NCI-H128 (cell line): ENCODE results near the gene RASL10A.

ENCODE experiments used
- DNase-seq: peaks from one replicate; lab custom pipeline; 2025; ENCODE audit not compliant: unreplicated experiment; lab: John Stamatoyannopoulos, UW

RASL10A gene

DNA sequence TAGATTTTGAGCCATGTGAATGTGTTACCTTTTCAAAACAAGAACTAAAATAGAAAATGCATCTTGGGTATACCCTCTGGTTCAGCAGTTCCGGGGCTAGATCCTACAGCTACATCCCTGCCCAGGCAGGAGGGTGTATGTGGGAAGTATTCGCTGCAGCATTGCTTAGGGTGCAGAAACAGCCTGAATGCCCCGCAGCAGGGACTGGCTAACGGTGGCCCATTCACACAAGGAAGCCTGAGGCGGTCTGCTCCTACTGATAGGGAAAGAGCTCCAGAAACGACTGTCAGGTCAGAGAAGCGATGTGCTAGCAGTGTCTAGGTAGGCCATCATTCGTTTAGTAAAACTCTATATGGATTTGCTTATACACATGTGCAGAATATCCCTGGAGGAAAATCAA lies 9.9 kb upstream of the RASL10A start:
- no peak for DNase-seq

GRCh38 chr22:29323641-29324040 lies 8.1 kb upstream of the RASL10A start:
- no peak for DNase-seq

GRCh38 chr22:29320546-29320945 lies 5.0 kb upstream of the RASL10A start:
- DNase-seq: no peak

GRCh38 chr22:29319072-29319471 lies 3.6 kb upstream of the RASL10A start:
- DNase-seq: no peak

DNA sequence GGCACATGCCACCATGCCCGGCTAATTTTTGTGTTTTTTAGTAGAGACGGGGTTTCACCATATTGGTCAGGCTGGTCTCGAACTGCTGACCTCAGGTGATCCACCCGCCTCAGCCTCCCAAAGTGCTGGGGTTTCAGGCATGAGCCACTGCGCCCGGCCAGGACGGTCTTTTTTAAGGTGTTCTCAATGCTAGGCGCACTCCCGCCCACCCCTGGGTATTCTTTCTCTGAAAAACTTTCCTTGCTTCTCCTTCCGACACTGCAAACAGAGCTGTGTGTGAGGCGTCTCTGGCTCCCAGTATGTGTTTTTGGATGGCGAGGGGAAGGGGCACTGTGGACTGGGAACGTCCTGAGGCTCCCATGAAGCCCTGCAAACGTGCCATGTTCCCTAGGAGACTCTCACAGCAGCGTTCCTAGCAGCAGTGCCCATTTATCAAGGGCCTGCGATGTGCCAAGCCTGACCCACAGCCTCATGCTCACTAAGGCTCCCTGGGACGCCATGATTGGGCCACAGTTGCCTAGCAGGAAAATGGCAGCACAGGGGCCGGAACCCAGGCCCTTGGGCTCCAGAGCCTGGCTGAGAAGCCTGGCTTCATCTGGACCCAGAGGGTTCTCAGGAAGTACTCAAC lies 2.4 kb upstream of the RASL10A start:
- DNase-seq: no peak

- no peak for DNase-seq
These were observed 788 bp upstream of the RASL10A start for GRCh38 chr22:29316141-29316828.

DNA sequence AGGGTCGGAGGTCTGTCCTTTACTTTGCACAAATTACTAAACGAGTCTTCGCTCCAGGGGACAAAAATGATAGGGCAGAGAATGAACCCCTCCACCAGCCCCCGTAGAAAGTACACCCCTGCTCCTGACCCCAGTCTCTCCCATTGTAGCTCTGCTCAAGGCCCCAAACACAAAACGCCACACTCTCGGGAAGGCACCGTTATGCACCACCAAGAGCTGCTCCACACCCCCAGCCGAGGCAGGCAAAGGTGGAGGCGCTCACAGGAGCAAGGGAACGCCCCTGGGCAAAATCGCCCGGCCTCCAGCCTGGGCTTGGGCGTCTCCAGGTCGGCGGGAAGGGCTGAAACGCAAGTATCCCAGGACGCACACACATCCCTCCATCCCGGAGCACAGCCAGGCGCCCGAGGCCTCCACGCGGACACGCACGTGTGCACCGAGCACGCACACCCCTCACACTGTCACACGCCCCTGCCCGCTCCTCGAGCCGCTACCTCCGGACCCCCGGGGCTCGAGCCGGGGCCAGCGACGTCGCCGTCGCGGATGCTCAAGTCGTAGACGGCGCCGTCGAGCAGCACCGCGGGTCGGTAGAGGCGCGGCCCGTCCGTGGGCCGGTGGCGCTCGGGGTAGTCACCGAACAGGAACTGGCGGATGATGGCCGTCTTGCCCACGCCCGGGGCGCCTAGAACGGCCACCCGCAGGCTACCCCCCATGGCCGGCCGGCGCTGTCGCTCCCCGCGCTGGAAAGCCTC lies 786 bp downstream of the RASL10A start:
- DNase-seq: no peak

DNA sequence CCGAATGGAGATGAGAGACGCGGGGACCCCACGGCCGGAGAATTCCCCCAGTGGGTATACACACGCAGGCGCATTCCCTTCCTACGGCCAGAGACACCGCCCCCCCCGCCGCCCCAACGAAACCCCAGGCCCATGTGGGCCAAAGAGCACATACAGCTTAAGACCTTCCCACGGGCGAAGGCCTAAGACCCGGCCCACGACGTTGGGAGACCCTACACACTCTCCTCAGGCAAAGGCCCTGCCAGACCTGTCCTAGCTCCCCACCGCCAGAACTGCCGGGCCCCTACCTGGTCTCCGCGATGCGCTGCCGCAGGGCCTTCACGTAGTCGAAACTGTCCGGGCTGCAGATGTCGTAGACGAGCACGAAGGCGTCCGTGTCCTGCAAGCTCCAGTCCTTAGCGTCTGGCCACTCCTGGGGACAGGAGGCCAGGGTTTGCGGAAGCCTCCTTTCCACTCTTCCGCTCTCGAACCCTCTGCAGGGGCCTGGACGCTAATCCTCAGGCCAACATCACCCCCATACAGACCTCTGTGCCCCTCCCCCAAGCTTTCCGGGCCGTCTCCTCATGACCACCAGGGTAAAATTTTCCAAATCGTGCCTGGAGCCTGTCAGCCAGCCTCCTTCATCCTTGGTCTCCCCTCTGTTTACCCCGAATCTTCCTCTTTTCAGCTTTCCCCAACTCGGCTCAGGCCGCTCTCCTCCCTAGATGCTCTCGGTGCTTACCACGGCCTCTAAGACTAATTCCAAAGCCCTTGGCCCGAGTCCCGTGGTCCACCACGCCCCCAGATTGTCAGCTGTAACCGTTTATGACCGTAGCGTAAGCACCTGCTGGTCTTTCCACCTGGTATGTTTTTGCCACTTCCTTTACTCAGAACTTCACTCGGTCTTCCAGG lies 1.7 kb downstream of the RASL10A start:
- no peak for DNase-seq

- DNase-seq: no peak
These were observed 2.3 kb downstream of the RASL10A start for GRCh38 chr22:29313126-29313575.

- DNase-seq: no peak
These were observed 3.0 kb downstream of the RASL10A start for GRCh38 chr22:29312218-29313125.

DNA sequence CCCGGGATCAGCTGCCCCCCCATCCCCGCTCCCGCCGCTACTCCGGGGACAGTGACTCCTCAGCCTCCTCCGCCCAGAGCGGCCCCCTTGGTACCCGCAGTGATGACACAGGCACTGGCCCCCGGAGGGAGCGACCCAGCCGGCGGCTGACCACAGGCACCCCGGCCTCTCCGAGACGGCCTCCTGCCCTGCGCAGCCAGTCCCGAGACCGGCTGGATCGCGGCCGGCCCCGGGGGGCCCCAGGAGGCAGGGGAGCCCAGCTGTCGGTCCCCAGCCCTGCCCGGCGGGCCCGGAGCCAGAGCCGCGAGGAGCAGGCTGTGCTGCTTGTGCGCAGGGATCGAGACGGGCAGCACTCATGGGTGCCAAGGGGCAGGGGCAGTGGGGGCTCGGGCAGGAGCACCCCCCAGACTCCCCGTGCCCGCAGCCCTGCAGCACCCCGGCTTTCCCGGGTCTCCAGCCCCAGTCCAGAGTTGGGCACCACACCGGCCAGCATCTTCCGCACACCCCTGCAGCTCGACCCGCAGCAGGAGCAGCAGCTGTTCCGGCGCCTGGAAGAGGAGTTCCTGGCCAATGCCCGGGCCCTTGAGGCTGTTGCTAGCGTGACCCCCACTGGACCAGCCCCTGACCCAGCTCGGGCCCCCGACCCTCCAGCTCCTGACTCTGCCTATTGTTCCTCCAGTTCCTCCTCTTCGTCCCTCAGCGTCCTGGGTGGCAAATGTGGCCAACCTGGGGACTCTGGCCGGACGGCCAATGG lies 3.9 kb downstream of the RASL10A start:
- no peak for DNase-seq

GRCh38 chr22:29310863-29311339 lies 4.6 kb downstream of the RASL10A start:
- DNase-seq: no peak

DNA sequence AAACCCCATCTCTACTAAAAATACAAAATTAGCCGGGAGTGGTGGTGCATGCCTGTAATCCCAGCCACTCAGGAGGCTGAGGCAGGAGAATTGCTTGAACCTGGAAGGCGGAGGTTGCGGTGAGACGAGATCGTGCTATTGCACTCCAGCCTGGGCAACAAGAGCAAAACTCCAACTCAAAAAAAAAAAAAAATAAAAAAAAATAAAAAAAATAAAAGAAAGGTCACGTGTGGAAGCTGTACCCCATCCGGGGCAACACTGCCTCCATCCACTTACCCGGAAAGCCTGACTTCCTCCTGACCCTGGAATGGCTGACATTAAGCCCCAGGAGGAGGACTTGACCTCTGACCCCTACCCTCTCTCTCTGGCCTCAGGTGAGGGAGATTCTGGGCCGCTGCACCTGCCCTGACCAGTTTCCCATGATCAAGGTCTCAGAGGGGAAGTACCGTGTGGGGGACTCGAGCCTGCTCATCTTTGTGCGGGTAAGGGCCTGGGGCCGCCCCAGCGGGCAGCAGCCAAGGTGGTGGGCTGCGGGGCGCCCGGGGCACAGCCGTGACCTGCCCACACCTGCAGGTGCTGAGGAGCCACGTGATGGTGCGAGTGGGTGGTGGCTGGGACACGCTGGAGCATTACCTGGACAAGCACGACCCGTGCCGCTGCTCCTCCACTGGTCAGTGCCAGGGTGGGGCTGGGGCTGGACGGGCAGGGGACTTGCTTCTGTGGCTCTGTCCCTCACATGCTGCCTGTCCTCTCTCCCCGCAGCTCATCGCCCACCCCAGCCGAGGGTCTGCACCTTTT lies 5.2 kb downstream of the RASL10A start:
- DNase-seq: no peak

DNA sequence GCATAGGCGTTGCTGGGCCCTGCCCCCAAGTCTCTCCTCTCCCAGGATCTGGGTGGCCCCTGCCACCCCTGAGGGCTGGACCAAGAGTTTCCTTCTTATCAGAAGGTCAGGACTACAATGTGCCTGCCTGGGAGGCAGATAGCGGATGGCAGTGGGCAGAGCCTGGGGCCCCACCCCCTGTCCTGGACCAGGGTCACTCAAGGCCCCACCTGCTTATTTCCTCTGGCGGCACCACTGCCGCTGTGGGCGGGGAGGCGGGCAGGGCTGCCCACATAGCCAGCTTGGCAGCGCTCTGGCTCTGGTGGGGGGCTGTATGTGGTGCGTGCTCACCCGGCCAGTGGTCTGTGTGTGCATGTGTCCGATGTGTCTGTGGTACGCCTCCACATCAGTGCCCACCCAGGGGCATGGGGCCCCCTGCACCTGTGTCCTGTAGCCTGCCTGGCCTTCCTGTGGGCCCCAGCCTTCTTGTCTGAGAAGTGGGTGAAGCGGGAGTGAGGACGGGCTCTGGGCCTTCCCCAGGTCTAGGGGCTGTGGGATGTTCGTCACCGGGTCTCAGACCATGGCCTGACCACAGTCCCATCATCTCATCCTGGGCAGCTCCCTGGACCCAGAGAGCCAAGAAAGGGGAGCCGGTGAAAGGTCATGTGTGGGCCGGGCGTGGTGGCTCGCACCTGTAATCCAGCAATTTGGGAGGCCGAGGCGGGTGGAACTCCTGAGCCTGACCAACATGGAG lies 6.0 kb downstream of the RASL10A start:
- DNase-seq: no peak

GRCh38 chr22:29308791-29309262 lies 6.7 kb downstream of the RASL10A start:
- no peak for DNase-seq

GRCh38 chr22:29308148-29308790 lies 7.2 kb downstream of the RASL10A start:
- no peak for DNase-seq

- no peak for DNase-seq
These were observed 7.8 kb downstream of the RASL10A start for GRCh38 chr22:29307596-29308147.
